HG03558 (cell line): ENCODE data around the gene RGS3.
"Not testable (repeated sequence)": the region's sequence is repeated elsewhere in the genome, so short reads cannot be mapped to it uniquely, and the experiment has no call there.

Experiments used
- ATAC-seq: cut with Tn5 transposase; IDR thresholded peaks from one replicate; pipeline ENCODE4 v1.9.1; 2021; ENCODE audit warnings: moderate number of reproducible peaks; ENCODE audit not compliant: unreplicated experiment; ENCODE audit errors: extremely low read depth

Gene RGS3

GRCh38 chr9:113485761-113486115 is 22.2 kb downstream of the RGS3 start:
- no peak for ATAC-seq

- ATAC-seq = no peak
Measured at GRCh38 chr9:113486327-113486726, 22.8 kb downstream of the RGS3 start.

GRCh38 chr9:113488071-113488470 is 24.5 kb downstream of the RGS3 start:
- no peak for ATAC-seq

GRCh38 chr9:113488490-113488889 is 25.0 kb downstream of the RGS3 start:
- no peak for ATAC-seq

GRCh38 chr9:113491147-113491546 is 27.6 kb downstream of the RGS3 start:
- ATAC-seq = not testable (repeated sequence)

GRCh38 chr9:113492343-113493202 is 29.0 kb downstream of the RGS3 start:
- ATAC-seq = no peak

- ATAC-seq = no peak
Measured at GRCh38 chr9:113493203-113493520, 29.6 kb downstream of the RGS3 start.

GRCh38 chr9:113495526-113495925 is 32.0 kb downstream of the RGS3 start:
- no peak for ATAC-seq

GRCh38 chr9:113497051-113497450 is 33.5 kb downstream of the RGS3 start:
- ATAC-seq = no peak

GRCh38 chr9:113499153-113499875 is 35.8 kb downstream of the RGS3 start:
- ATAC-seq = no peak

GRCh38 chr9:113499876-113500497 is 36.5 kb downstream of the RGS3 start:
- no peak for ATAC-seq

GRCh38 chr9:113501129-113501686 is 37.7 kb downstream of the RGS3 start:
- ATAC-seq = no peak

- no peak for ATAC-seq
Measured at GRCh38 chr9:113501852-113502251, 38.3 kb downstream of the RGS3 start.

GRCh38 chr9:113502427-113503034 is 39.0 kb downstream of the RGS3 start:
- ATAC-seq = no peak

GRCh38 chr9:113503131-113503541 is 39.6 kb downstream of the RGS3 start:
- no peak for ATAC-seq

GRCh38 chr9:113503613-113504211 is 40.2 kb downstream of the RGS3 start:
- ATAC-seq = no peak

- ATAC-seq = no peak
Measured at GRCh38 chr9:113504725-113505590, 41.4 kb downstream of the RGS3 start.

- no peak for ATAC-seq
Measured at GRCh38 chr9:113506090-113506589, 42.6 kb downstream of the RGS3 start.

GRCh38 chr9:113507256-113507655 is 43.7 kb downstream of the RGS3 start:
- no peak for ATAC-seq
